Activated CD4-positive, alpha-beta T cell treated with anti-CD3 and anti-CD28 coated beads for 48 hours (primary cell): Measurements from ENCODE around the gene PADI3.

Source experiments
- DNase-seq: peaks from one replicate; pipeline ENCODE4 v3.0.0-alpha.2; 2020

The PADI3 gene

GRCh38 chr1:17243274-17243673, 5.6 kb upstream of the PADI3 start:
- no peak for DNase-seq

- DNase-seq, result no peak
Observed at GRCh38 chr1:17244821-17245740, 3.8 kb upstream of the PADI3 start.

- no peak for DNase-seq
Observed at GRCh38 chr1:17245816-17246325, 3.0 kb upstream of the PADI3 start.

- no peak for DNase-seq
Observed at GRCh38 chr1:17246971-17247370, 1.9 kb upstream of the PADI3 start.

DNA sequence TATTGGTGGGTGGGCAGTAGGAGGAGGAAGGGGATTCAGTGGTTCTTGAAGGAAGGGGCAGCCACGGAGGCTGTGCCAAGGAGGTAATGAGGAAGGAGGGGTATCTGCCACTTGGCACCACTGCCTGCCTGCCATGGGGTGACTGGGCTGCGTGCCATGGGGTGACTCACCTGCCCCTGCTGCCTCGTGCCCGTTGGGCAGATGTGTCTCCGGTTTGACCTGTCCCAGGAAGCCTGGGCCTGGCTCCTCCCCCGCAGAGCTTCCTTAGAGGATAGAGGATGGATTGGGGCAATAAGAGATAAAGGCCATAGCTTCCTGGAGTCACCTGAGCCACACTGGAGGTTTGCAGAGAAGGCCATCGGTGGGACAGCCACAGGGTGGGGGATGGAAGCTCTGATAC, 1.7 kb downstream of the PADI3 start:
- DNase-seq, result no peak

DNA sequence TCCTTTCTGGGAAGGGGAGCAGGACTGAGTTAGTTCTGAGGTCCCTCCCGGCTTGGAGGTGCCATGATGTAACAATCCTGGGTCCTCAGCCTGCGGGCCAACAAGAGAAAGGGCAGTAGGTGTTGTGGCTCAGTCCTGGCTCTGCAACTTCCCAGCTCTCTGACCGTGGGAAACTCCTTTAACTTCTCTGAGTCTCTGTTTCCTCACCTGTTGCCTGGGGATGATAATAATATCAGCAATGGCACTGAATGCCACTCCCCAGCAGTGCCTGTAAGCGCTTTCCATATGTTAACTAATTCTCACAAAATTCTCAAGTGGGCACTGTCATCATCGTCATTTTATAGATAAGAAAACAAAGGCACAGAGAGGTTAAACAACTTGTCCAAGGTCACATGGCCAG, 2.3 kb downstream of the PADI3 start:
- no peak for DNase-seq

DNA sequence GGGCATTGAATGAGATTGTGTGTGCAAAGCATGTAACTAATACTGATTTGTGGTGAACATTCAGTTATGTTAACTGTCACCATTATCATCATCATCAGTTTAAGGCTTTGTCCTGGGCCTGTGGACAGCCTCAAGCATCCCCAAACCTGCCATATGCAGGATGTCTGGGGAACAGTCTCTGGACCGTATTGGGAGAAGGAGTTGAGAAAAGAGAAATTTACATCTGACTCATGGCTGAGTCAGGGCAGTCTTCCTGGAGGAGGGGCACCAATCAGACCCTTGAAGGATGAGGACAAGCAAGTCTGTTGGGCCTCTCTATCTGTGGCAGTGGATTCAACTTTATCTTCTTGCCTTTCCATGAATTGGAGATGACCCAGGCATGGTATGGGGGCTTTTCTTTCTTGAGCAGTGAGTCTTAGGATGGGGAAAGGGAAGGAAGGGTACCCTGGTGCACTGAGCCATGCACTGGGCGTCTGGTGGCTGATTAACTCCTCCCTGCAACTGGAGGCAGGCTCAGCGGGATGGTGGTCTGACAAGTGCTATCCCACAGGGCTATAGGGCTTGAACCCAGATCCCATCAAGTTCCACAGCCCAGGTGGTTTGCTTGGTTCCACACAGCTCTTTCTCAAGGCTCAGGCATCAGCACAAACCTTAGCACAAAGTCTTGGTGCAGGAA, 2.9 kb downstream of the PADI3 start:
- DNase-seq, result no peak

DNA sequence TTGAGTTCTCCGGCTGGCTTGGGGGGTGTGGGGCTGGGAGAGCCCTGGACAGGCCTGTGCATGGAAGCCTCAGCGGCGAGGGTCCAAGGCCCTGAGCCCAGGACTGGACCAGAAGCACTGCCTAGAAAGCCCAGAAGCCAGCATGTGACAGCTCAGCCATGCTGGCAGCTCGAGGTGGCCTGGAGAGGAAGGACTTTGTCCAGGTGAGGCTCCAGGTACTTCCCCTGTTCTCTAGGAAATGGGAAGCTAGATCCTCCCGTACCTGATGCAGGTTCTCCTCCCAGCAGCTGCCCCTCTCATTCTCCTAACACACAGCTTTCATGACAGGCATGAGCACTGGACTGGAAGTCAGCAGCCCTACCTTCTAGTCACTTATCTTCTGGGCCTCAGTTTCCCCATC, 6.4 kb downstream of the PADI3 start:
- DNase-seq, result no peak

GRCh38 chr1:17258116-17258757, 9.3 kb downstream of the PADI3 start:
- no peak for DNase-seq

GRCh38 chr1:17258758-17259130, 9.8 kb downstream of the PADI3 start:
- no peak for DNase-seq

DNA sequence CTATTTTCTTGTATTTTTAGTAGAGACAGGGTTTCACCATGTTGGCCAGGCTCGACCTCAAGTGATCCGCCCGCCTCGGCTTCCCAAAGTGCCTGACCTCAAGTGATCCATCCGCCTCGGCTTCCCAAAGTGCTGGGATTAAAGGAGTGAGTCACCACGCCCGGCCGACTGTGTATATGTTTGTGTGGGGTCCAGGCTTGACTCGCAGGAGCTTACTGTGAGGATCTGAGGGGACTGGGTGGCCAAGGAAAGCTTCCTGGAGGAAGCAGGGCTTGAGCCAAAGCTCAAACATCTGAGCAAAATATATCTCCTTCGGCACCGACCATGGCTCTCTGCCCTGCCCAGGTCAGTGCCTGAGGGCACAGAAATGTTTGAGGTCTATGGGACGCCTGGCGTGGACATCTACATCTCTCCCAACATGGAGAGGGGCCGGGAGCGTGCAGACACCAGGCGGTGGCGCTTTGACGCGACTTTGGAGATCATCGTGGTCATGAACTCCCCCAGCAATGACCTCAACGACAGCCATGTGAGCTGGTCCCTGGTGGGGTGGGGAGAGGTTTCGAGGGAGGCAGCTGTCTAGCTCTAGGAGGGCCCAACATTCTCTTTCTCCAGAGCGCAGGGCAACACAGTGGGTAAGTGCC, 10.5 kb downstream of the PADI3 start:
- DNase-seq, result no peak

DNA sequence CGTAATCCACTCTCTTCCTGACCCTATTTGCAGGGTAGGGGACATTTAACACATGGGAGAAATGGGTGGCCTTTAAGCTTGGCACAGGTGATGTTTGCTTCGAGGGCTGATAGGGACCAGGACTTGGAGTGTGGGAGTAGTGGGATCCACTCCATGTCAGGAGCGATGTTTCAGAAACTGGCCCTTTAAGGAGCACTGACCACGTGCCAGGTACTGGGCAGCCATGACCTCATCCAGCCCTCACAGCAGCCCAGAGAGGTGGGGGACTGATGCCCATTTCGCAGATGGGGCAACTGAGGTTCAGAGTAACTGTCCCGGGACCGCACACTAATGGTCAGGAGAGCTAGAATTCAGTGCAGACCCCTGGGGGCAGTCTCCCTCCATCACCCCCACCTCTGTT, 11.4 kb downstream of the PADI3 start:
- no peak for DNase-seq

GRCh38 chr1:17260738-17261137, 11.8 kb downstream of the PADI3 start:
- no peak for DNase-seq

- DNase-seq, result no peak
Observed at GRCh38 chr1:17263936-17264335, 15.0 kb downstream of the PADI3 start.

- no peak for DNase-seq
Observed at GRCh38 chr1:17264470-17264869, 15.6 kb downstream of the PADI3 start.

DNA sequence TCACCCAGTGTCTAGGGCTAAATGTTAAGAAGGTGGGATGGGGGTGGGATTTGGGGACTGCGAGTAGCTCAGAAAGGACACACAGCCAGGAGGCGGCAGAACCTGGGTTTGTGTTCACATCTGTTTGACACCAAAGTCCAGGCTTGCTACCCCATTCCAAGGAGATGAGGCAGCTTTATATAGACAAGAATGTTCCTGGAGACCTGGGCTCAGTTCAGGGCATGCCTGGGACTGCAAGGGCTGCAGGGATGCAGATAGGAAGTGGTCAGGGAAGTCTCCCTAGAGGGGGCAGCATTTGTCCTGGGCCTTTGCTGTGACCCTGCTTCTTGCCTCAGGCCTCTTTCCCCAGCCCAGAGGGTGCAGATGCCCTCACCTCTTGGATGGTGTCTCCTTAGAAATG, 16.3 kb downstream of the PADI3 start:
- DNase-seq, result no peak

- DNase-seq, result no peak
Observed at GRCh38 chr1:17265950-17266349, 17.1 kb downstream of the PADI3 start.

DNA sequence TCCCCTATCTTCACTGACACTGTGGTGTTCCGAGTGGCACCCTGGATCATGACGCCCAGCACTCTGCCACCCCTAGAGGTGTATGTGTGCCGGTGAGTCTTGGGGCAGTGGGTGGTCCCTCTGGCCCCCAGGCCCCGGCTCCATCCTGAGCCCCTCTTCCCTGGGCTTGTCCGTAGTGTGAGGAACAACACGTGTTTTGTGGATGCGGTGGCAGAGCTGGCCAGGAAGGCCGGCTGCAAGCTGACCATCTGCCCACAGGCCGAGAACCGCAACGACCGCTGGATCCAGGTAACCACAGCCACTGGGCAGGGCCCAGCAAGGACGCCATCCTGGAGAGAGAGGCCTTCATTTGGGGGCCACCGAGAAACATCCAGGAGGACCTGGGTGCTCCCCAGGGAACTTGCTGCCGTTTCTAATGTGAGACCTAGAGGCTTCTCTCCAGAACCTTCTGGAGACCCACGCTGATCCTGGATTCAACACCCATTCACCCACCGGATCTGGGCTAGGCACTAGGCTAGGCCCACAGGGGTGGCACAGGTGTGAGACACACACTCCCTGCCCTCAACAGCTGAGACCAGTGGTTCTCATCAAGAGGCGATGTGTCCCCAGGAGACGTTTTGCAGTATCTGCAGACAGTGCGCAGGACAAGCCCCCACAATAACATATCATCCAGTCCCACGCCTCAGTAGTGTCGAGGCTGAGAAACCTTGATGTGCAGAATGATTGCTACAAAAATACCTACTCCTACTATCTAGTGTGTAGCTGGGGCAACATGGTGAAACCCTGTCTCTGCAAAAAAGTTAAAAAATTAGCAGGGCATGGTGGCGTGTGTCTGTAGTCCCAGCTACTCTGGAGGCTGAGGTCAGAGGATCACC, 22.2 kb downstream of the PADI3 start:
- DNase-seq, result no peak

GRCh38 chr1:17272066-17272465, 23.2 kb downstream of the PADI3 start:
- DNase-seq, result no peak

GRCh38 chr1:17272646-17273045, 23.7 kb downstream of the PADI3 start:
- DNase-seq, result no peak

DNA sequence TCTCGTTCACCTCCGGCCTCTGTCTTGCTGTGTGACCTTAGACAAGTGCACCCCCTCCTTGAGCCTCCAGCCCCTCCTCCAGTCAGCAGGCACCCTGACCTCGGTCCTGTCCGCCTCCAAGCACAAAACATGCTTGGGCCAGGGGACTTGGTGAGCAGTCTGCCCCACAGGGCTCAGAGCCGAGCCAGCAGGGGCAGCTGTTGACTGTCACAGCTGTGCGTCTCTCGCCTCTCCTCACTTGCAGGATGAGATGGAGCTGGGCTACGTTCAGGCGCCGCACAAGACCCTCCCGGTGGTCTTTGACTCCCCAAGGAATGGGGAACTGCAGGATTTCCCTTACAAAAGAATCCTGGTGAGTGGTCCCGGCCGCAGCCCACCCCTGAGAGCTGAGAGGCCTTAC, 24.2 kb downstream of the PADI3 start:
- no peak for DNase-seq
